HG03066 (cell line): ENCODE data around the gene LIPA.
"Not testable (repeated sequence)": the region's sequence is repeated elsewhere in the genome, so short reads cannot be mapped to it uniquely, and the experiment has no call there.

Experiments used
- ATAC-seq: cut with Tn5 transposase; IDR thresholded peaks from one replicate; pipeline ENCODE4 v1.9.1; 2021; ENCODE audit warnings: low read depth; ENCODE audit not compliant: unreplicated experiment

Gene LIPA

GRCh38 chr10:89251409-89252224, at the start of gene LIPA:
LIPA (minus strand) TSS chr10:89251775; CDS start chr10:89247648, 4,127 bp downstream.
- ATAC-seq: peak; percentile 93

DNA sequence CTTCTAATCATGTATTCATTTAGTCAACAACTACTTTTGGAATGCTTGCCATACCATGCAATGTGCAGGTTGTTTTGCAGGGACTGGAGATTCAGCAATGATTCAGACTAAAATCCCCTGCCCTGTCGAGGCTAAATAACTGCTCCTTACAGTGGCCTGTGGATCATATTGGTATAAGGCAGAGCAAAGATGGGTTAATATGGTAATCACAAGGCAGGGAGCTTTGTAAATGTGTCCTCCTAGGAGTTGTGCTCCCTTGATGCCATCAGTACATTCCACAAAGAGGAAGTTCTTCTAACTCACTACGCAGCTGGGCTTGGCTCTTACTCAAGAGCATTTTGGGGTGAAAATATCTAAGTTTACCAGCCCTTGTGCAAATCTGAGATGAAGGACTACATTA, 49.7 kb upstream of the LIPA start:
- peak; percentile 31 for ATAC-seq

- no peak for ATAC-seq
These were observed 47.5 kb upstream of the LIPA start for GRCh38 chr10:89299031-89299430.

GRCh38 chr10:89297791-89298190, 46.2 kb upstream of the LIPA start:
- ATAC-seq: no peak

GRCh38 chr10:89297356-89297755, 45.8 kb upstream of the LIPA start:
- ATAC-seq: no peak

DNA sequence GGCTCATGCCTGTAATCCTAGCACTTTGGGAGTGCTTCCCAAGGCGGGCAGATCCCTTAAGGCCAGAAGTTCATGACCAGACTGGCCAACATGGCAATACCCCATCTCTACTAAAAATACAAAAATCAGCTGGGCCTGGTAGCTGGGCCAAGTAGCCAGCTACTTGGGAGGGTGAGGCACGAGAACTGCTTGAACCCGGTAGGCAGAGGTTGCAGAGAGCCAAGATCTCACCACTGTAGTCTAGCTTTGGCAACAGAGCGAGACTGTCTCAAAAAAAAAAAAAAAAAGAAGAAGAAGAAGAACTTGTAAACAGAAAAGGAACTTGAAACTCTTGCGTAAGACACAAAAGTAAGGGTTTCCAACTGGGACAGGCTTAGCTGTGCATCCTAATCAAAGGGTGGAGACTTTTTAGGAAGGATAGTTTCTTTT, 44.7 kb upstream of the LIPA start:
- ATAC-seq: no peak

GRCh38 chr10:89295597-89295996, 44.0 kb upstream of the LIPA start:
- no peak for ATAC-seq

DNA sequence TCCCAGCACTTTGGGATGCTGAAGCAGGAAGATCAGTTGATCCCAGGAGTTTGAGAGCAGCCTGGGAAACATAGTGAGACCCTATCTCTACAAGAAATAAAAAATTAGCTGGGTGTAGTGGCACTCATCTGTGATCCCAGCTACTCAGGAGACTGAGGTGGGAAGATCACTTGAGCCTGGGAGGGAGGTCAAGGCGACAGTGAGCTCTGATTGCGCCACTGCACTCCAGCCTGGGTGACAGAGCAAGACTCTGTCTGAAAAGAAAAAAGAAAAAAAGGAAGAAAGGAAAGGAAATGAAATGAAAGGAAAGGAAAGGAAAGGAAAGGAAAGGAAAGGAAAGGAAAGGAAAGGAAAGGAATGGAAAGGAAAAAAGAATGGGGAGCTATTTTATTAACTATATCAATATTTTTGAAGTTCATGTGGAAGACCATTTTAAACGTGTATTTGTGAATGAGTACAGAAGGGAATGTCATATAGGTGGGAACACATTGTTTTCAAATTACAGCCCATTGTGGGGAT, 43.2 kb upstream of the LIPA start:
- ATAC-seq: no peak

DNA sequence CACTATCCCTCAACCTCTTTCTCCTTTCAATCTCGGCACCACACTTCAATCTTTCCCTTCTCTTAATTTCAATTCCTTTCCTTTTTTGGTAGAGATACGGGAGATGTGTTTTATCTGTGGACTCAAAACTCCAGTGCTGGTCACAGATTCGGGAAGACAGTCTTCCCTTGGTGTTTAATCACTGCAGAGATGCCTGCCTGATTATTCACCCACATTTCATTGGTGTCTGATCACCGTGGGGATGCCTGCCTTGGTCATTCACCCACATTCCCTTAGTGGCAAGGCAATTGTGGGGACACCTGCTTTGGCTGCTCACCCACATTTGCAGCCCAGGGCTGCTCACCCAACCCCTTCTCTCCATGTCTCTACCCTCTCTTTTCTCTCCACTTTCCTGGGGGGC, 33.7 kb upstream of the LIPA start:
- not testable (repeated sequence) for ATAC-seq

- ATAC-seq: not testable (repeated sequence)
These were observed 33.1 kb upstream of the LIPA start for GRCh38 chr10:89284711-89285110.

DNA sequence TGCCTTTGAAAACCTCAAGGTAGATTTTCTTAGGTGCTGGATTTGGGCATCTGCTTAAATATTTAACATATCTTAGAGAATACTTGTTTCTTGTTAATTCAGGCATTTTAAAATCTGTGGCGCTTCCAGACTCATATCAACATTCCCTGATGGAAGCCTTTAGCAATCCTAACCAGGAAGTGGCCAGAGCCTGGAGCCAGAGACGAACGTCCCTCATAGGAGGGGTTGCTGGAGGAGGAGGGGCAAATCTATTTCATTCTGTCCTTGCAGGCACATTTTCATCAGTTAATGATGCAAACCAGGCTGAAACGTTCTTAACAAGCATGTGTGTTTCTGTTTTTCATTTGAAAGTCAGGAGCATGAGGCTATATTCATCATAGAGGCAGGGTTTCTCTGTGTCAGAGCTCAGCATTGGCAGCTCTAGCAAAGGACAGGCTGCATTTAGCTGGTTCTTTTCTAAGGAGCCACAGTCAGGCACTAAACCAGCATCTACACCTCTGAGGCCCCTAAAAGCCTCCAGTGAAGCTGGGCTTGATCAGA, 32.4 kb upstream of the LIPA start:
- no peak for ATAC-seq

DNA sequence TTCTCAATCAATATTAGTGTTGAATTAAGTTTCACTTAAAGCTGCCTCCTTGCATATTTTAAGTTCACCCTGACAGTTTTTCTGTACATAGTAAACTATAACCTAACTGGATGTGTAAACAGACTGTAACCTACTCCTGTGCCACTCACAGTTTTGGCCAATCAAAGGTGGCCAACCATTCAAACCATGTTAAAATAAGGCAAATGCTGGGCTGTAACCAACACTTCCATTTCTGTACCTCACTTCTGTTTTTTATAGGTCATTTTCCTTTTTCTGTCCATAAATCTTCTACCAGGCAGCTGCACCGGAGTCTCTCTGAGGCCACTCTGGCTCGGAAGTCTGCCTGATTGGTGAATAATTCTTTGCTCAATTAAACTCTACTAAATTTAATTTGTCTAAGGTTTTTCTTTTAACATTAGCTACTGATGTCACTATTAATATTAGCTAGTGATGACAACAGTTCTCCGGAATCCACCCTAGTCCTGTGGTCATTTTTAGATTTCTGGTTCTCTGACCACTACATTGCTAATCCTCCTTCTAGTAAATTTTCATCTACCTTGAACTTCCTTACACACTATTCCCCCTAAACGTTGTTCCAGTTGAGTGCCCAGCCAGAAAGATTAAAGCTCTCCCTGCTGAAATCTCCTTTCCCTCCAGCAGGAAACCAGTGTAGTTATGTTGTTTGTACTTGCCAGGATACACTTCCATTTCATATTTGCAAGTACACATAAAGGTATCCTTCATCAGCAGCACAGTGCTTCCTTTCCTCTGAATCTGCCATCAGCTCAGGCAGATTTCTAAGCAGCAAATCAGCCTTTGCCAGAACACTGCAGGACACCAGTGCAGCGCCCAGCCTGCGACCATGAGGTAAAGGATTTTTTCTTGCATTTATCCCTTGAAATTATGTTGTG, 31.7 kb upstream of the LIPA start:
- no peak for ATAC-seq

- ATAC-seq: no peak
These were observed 30.2 kb upstream of the LIPA start for GRCh38 chr10:89281606-89282395.

DNA sequence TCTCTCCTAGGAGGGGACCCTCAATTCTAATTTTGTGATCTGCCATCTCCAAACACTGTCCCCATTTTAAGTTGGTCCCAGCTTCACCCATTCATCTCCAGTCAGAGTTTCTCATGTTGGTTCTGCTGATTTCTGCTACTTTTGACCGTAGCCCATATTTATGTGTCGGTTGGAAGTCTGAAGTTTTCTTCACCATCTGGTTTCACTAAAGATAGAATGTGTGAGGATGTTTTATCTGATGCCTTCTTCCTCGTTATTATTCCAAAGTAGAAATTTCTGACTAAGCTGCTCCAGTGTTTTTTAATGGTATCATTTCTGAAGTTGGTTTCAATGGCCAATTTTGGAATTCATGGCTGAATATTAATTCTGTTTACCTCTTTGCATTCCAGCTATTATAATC, 28.9 kb upstream of the LIPA start:
- no peak for ATAC-seq

GRCh38 chr10:89279421-89279869, 27.9 kb upstream of the LIPA start:
- no peak for ATAC-seq

DNA sequence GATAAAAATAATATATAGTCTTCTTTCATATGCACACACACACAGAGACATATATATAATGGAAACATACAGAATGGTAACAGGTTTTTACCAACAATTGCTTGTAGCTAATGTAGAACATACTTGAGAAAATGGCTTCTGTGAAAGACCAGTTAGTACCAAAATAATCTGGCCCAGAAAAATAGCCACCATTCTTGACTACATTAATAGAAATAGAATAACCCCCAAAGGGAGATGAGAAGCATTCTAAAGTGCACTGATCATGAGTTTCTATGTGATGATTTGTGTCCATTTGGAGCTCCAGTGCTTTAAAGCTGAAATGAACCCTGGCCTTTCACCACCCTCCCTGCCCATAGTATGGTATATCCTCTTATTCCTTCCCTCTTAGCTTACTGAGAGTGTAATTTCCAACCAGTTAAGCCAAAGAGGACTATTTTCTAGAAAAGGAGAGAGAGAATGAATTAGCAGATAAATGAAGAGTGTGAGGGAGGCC, 27.4 kb upstream of the LIPA start:
- no peak for ATAC-seq

- ATAC-seq: no peak
These were observed 26.5 kb upstream of the LIPA start for GRCh38 chr10:89278034-89278535.

- ATAC-seq: no peak
These were observed 23.8 kb upstream of the LIPA start for GRCh38 chr10:89275383-89275782.

- ATAC-seq: no peak
These were observed 23.4 kb upstream of the LIPA start for GRCh38 chr10:89274928-89275327.

DNA sequence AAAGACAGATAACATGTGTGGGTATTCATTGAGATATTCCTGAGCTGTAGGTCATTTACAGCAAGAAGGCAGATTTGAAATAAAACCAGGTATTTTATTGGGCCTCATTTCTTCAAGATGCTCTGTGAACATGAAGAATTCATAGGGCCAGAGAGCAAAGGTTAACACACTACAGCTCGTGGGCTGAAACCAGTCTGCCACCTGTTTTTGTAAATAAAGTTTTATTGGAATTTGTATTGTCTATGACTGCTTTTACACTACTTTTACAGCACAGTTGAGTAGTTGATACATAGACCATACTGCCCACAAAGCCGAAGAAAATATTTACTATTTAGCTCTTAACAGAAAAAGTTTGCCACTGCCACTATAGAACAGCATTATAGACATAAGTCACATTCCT, 22.1 kb upstream of the LIPA start:
- ATAC-seq: no peak
